Mammary epithelial cell (primary cell): ENCODE results near the gene NTN1.

Experiments
- EZH2 ChIP-seq: IDR thresholded peaks from 2 replicates; pipeline ENCODE4 v1.6.1; 2012; ENCODE audit warnings: low read length, inconsistent platforms, borderline replicate concordance
- TF ChIP-seq, protein P1 (sequence below), 2 donors: IDR thresholded peaks in 1 of 2; conservative IDR thresholded peaks in 1 of 2; 2 replicates each; pipeline ENCODE4 v1.5.1; 2011 to 2012; ENCODE audit warnings: inconsistent platforms in 2 of 2, low read length in 2 of 2, mild to moderate bottlenecking in 2 of 2, control low read depth in 1 of 2, low read depth in 1 of 2; ENCODE audit not compliant: insufficient read depth in 1 of 2; ENCODE audit errors: extremely low read depth in 1 of 2

DNA sequence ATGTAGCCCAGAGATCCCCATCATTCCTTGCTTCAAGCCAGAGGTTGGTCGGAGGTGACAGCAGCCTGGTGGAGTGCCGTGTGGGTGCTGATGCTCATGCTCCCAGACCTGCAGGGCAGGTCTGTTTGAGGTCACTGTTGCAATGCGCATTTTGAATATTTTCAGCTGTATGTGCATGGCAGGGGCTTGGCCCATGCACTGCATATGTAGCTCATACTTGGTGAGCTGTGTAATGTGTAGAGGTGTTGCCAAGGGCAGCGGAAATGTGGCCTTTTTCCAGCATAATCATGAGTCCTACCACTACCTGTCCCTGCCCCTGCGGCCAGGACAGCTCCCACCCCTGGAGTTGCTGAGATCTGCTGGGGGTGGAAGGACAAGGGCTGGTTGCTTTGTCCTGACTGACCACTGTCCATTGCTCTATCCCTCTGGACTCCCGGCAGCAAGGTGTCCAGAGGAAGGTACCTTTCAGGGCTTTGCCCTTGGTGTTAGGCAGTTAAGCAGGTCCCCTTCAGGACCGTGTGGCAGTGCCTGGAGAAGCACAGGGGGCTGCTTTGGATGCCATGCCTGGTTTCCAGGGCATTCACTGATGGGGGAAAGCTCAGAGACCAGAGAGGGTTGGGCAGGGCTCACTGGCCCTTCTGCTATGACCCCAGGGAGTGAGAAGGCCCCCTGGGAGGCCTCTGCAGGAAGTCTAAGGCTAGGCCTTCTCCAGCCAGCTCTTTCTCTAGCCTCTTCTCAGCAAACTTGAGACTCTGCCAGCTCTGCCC, 215.2 kb downstream of the NTN1 start:
- TF ChIP-seq, protein P1, sequence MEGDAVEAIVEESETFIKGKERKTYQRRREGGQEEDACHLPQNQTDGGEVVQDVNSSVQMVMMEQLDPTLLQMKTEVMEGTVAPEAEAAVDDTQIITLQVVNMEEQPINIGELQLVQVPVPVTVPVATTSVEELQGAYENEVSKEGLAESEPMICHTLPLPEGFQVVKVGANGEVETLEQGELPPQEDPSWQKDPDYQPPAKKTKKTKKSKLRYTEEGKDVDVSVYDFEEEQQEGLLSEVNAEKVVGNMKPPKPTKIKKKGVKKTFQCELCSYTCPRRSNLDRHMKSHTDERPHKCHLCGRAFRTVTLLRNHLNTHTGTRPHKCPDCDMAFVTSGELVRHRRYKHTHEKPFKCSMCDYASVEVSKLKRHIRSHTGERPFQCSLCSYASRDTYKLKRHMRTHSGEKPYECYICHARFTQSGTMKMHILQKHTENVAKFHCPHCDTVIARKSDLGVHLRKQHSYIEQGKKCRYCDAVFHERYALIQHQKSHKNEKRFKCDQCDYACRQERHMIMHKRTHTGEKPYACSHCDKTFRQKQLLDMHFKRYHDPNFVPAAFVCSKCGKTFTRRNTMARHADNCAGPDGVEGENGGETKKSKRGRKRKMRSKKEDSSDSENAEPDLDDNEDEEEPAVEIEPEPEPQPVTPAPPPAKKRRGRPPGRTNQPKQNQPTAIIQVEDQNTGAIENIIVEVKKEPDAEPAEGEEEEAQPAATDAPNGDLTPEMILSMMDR (conservative IDR thresholded peaks at IDR 0.05 in 1 of 2, IDR thresholded peaks at IDR 0.05 in 1 of 2; ENCODE audit: extremely low read depth in 1 of 2, insufficient read depth in 1 of 2, low read depth in 1 of 2, low read length in 2 of 2): no peak
- no peak for TF ChIP-seq EZH2
